Subcutaneous adipose tissue (tissue), 4 donors: ENCODE results near the gene LRRC8C. TPM values are rescaled to one million over a fixed set of nuclear protein-coding genes. Genes with fewer than 3 reads are reported as not detected.

Experiments
- total RNA-seq, 4 donors: library from RNA; depleted of rRNA; stranded (reverse); fragments of >200 nt; gene quantifications; one replicate each; pipeline ENCODE4 v1.1.0, GENCODE V29; 2016
- TF ChIP-seq, protein P1 (sequence below): fragments of 450-650 bp; IDR thresholded peaks from one replicate; pipeline ENCODE4 v1.5.1; 2016; ENCODE audit warnings: low read depth, mild to moderate bottlenecking, control low read depth, antibody characterized with exemption, moderate library complexity

The LRRC8C gene
- total RNA-seq, 4 donors from 2014 or later, result 11.7 to 47.8 (median 22.1) TPM

DNA sequence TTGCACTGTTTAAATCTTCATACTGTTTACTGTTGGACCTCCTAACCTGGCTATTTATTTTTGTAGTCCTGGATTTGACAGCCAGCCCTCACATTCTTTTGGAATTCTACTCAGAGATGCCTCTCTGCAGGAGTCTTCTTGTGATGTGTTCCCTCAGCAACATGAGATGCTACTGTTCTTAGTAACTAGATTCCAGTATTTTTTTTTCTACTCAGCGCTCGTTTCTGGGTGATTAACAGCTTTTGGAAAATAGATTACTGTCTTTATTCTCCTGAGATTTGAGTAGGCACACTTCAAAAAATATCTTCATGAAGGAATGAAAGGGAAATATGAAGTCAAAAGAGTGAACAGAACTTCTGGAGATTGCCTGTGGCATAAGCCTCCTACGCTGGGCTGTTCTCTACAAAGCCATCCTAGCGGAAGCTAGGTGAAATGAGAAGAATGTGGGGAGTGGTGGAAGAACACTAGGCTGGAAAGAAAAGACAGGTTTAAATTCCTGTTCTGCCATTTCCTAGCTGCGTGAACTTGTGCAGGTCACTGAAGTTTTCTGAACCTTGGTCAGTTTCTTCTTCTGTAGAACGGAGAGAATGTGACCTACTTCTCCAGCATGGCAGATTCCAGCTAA is 75.9 kb downstream of the LRRC8C start:
- TF ChIP-seq, protein P1, sequence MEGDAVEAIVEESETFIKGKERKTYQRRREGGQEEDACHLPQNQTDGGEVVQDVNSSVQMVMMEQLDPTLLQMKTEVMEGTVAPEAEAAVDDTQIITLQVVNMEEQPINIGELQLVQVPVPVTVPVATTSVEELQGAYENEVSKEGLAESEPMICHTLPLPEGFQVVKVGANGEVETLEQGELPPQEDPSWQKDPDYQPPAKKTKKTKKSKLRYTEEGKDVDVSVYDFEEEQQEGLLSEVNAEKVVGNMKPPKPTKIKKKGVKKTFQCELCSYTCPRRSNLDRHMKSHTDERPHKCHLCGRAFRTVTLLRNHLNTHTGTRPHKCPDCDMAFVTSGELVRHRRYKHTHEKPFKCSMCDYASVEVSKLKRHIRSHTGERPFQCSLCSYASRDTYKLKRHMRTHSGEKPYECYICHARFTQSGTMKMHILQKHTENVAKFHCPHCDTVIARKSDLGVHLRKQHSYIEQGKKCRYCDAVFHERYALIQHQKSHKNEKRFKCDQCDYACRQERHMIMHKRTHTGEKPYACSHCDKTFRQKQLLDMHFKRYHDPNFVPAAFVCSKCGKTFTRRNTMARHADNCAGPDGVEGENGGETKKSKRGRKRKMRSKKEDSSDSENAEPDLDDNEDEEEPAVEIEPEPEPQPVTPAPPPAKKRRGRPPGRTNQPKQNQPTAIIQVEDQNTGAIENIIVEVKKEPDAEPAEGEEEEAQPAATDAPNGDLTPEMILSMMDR, result no peak

DNA sequence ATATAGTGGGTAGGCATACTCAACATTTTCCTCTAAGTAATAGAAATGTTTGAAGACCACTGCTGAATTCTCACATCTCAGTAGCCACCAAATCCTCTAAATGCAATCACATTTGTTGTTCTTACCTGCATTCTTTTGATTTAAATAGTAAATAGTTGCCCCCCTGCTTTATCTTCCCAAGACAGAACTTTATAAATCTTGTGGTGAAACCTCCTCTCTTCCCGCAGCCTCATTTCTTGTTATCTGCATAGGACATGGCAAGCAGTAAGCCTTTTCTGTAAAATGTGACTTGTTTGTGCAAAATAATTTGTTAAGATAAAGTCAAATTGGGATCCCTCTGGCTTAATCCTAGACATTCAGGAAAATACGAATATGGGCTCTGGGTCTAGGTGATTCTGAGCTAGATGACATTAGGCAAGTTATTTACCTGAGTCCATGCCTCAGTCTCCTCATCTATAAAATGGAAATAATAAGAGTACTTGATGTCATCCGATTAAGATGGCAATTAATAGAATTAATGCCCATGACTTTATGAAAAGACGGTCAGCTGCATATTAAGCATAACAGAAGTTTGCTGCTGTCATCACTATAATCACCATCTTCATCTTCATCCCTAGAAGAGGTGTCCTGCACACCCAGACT is 77.7 kb downstream of the LRRC8C start:
- TF ChIP-seq, protein P1, result no peak

GRCh38 chr1:89711140-89711778 is 78.3 kb downstream of the LRRC8C start:
- TF ChIP-seq, protein P1, result no peak

GRCh38 chr1:89712420-89712819 is 79.5 kb downstream of the LRRC8C start:
- TF ChIP-seq, protein P1, result no peak

DNA sequence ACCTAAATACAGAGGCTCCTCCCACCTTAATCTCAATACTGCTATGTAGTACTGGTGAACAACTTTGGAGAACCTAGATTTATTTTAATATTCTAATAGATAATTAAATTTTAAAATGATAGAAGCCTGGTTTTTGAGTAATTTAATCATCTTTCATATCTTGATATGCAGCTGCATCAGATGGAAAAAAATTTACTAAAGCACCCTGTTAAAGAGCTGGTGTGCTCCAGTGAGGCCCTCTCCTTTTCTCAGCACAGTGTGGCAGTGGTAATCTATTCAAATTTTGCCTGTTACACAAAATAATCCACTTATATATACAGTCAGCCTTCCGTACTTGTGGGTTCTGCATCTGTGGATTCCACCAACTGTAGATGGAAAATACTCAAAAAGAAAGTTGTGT is 82.8 kb downstream of the LRRC8C start:
- TF ChIP-seq, protein P1, result no peak

DNA sequence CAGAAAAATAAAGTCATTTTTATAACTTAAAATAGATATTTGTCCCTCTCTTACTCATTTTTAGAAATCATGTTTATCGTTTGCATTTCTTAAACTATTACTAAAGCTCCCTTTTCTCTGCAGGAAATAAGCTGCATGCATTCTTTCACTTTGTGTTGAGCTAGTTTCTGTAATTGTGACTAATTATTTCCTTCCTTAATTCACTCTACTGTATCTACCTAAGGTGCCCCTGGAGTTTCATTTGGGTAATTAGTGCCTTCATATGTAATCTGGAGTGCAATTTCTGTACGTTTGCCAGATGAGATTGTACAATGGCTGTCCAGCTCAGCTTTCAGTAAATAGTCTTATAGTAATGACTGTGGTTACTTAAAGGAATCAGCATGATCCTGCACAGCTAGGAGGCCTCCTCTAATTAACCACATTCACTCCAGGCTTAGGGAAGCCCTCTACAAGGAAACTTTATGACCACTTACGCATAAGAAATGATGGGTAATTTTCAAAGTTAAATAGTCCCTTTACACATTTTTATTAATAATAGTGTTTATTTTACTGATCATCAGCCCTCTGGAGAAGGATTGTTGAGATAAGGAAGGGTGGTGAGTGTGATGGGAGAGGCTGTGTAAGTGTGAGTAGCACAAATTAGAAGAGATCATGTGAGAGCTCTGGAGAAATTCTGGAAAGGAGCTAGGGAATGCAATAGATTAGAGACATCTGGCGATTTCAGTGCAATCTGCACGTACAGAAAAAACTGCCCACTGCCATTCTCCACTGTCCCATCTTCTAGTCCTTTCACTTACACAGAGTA is 86.8 kb downstream of the LRRC8C start:
- TF ChIP-seq, protein P1, result no peak

- TF ChIP-seq, protein P1, result no peak
These were observed 87.9 kb downstream of the LRRC8C start for GRCh38 chr1:89720839-89721238.
